COR-L47 (cell line): ENCODE data around the gene NCDN.

Source experiments
- DNase-seq: peaks from one replicate; lab custom pipeline; 2025; lab: John Stamatoyannopoulos, UW

The NCDN gene

GRCh38 chr1:35557611-35558373 is at the start of gene NCDN:
TSS of gene NCDN (plus strand) at chr1:35557799. CDS start at chr1:35558191, 392 bp downstream.
- peak; percentile 96 for DNase-seq

GRCh38 chr1:35507947-35508346 is 49.7 kb upstream of the NCDN start:
- no peak for DNase-seq

GRCh38 chr1:35509558-35509957 is 48.0 kb upstream of the NCDN start:
- DNase-seq, result no peak

- no peak for DNase-seq
These were observed 46.3 kb upstream of the NCDN start for GRCh38 chr1:35511305-35511704.

- DNase-seq, result no peak
These were observed 39.4 kb upstream of the NCDN start for GRCh38 chr1:35518183-35518582.

- no peak for DNase-seq
These were observed 38.2 kb upstream of the NCDN start for GRCh38 chr1:35519432-35519831.

GRCh38 chr1:35524106-35524505 is 33.5 kb upstream of the NCDN start:
- DNase-seq, result no peak

- DNase-seq, result no peak
These were observed 27.4 kb upstream of the NCDN start for GRCh38 chr1:35530168-35530567.

GRCh38 chr1:35530946-35531345 is 26.7 kb upstream of the NCDN start:
- no peak for DNase-seq

GRCh38 chr1:35531368-35531767 is 26.2 kb upstream of the NCDN start:
- DNase-seq, result no peak

GRCh38 chr1:35532497-35533223 is 24.9 kb upstream of the NCDN start:
- no peak for DNase-seq

- DNase-seq, result no peak
These were observed 24.0 kb upstream of the NCDN start for GRCh38 chr1:35533586-35533985.

- no peak for DNase-seq
These were observed 22.4 kb upstream of the NCDN start for GRCh38 chr1:35535243-35535642.

GRCh38 chr1:35536556-35537162 is 20.9 kb upstream of the NCDN start:
- no peak for DNase-seq

GRCh38 chr1:35537806-35538205 is 19.8 kb upstream of the NCDN start:
- no peak for DNase-seq

- no peak for DNase-seq
These were observed 18.4 kb upstream of the NCDN start for GRCh38 chr1:35539073-35539823.

- no peak for DNase-seq
These were observed 17.8 kb upstream of the NCDN start for GRCh38 chr1:35539824-35540261.

- no peak for DNase-seq
These were observed 12.6 kb upstream of the NCDN start for GRCh38 chr1:35544976-35545375.

GRCh38 chr1:35546614-35547013 is 11.0 kb upstream of the NCDN start:
- no peak for DNase-seq

GRCh38 chr1:35553851-35554250 is 3.7 kb upstream of the NCDN start:
- no peak for DNase-seq

GRCh38 chr1:35554266-35555211 is 3.1 kb upstream of the NCDN start:
- peak; percentile 44 for DNase-seq
